DOHH2 (cell line): ENCODE results near the gene CEP152.

ENCODE experiments used
- CTCF ChIP-seq: fragments of 200-600 bp; sonication (generic); IDR thresholded peaks from one replicate; pipeline ENCODE4 v1.5.1; 2014; ENCODE audit warnings: antibody characterized with exemption, mild to moderate bottlenecking, low read depth, low read length; ENCODE audit not compliant: poor library complexity, severe bottlenecking
- EZH2phosphoT487 ChIP-seq: fragments of 200-600 bp; sonication (generic); IDR thresholded peaks from 2 replicates; pipeline ENCODE4 v1.6.1; 2017; ENCODE audit warnings: borderline replicate concordance, mild to moderate bottlenecking, antibody characterized with exemption, low read length, moderate library complexity, mixed read lengths

DNA sequence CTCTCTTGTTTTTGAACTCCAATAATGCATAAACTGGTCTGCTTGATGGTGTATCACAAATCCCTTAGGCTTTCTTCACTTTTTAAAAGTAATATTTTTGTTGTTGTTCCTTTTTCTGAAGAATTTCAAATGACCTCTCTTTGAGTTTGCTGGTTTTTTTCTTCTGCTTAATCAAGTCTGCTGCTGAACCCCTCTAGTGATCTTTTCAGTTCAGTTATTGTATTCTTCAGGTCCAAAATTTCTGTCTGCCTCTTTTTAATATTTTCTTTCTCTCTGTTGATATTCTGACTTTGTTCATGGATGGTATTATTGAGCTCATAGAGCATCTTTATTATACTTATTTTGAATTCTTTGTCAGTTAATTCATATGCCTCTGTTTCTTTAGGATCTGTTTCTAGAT is 21.8 kb upstream of the CEP152 start:
- TF ChIP-seq CTCF = no peak
- TF ChIP-seq EZH2phosphoT487 = no peak
